NCI-H82 treated with DMSO at 0.1 percent for 48 hours (cell line): ENCODE measurements around the gene PDIA6.

Source experiments
- DNase-seq: peaks from one replicate; lab custom pipeline; 2025; ENCODE audit not compliant: unreplicated experiment; lab: John Stamatoyannopoulos, UW

Gene PDIA6

DNA sequence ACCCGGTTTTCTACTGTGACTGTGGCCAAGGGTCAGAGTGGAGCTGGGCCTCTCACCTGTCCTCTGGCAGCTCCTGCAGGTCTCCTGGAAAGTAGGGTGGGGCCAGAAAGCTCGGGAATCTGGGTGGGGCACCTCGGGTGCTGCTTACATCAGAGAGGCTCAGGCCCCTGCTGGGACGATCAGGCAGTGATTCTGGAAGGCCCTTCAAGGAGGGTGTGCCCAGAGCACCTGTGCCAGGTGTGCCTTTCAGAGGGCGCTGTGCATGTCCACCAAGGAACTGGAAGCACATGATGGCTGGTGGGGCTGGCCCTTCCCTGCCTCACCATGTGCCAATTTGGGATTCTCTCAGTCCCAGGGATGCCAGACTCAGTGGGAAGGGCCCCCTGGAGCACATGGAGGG lies 47.1 kb downstream of the PDIA6 start:
- DNase-seq = no peak

GRCh38 chr2:10764896-10765295 lies 47.7 kb downstream of the PDIA6 start:
- no peak for DNase-seq

DNA sequence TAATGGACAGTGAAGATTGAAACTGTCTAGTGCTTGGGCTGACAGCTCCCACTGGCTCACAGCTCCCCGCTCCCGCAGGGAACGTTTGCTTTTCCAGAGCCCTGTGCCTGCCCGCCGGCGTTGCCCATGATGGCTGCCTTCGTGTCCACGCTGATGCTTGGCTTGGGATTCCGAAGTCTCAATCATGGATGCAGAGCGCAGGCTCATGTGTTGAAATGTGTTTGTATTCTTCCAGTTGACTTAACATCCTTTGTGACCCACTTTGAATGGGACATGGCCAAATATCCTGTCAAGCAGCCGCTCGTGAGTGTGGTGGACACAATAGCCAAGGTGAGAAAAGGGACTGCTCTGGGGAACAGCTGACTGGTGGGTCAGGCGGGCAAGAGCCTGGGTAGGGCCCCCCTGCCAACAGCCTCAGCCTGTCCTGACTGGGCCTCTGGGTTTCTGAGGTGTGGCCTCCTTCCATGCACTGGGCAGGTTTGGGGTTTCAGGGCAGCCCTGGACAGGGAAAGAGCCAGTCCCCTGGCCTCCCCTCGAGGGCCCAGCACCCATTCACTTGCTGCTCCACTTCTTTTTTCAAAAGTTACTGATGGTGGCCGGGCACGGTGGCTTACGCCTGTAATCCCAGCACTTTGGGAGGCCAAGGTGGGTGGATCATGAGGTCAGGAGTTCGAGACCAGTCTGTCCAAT lies 48.3 kb downstream of the PDIA6 start:
- no peak for DNase-seq

- DNase-seq = no peak
Measured at GRCh38 chr2:10763461-10763800, 49.2 kb downstream of the PDIA6 start.

GRCh38 chr2:10762651-10763460 lies 49.7 kb downstream of the PDIA6 start:
- no peak for DNase-seq

DNA sequence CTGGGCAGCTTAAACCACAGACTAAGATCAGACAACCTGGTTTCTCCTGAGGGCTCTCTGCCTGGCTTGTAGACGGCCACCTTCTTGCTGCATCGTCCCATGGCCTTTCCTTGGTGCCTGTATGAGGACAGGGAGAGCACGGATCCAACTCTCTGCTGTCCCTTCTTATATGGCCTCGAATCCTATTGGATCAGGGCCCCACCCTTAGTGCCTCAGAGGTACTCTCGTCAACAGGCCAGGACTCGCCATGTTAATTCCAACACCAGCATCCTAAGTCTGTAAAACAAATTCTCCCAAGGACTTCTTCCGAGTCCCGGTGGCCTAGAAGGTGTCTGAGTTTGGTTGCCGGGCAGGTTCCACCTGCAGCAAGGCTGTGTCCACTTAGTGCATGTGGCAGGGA lies 51.0 kb downstream of the PDIA6 start:
- no peak for DNase-seq

- no peak for DNase-seq
Measured at GRCh38 chr2:10760794-10761504, 51.6 kb downstream of the PDIA6 start.

DNA sequence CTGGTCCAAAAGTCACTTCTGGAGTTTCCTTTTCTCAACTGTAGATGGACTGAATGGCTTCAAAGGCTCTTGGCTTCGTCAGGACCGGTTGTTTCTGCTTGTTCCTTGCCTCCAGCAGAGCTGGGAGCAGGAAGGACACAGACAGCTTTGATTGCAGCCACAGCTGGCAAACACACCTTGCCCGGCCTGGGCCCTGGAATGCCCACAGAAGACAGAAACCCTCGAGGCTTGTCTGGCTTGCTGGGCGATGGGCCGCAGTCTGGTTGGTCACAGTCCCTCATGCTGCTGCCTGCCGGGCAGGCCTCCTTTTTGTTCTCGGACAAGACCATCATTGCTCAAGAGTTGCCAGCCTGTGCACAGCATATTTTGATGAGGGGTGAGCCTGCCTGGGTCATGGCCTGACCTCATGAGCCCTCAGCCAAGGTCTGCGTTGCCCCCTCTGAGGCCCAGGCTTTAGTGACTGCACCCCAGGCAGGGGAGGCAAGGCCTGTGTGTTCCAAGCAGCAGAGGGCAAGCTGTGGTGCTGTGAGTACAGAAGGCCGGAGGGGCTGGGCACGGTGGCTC lies 53.4 kb downstream of the PDIA6 start:
- DNase-seq = no peak

- no peak for DNase-seq
Measured at GRCh38 chr2:10757814-10758286, 54.7 kb downstream of the PDIA6 start.

DNA sequence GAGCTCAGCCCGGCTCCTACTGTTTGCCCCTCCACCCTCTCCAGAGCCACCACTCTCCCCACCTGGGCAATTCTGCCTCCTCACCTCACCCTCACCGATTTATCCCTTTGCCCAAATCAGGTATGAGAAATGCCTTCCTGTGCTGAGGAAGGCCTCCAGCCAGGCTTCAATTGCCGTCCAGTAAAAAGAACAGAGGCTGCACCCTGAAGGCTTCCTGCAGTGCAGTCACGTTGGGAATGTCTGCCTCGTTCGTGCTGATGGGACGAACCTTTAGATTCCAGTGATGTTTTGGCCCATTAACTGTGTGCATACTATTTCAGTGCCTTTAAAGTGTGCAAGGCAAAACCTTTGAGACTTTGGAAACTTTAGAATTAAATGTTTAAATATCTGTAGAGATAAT lies 57.0 kb downstream of the PDIA6 start:
- no peak for DNase-seq

- DNase-seq = no peak
Measured at GRCh38 chr2:10753876-10754275, 58.7 kb downstream of the PDIA6 start.

- no peak for DNase-seq
Measured at GRCh38 chr2:10753156-10753555, 59.4 kb downstream of the PDIA6 start.

DNA sequence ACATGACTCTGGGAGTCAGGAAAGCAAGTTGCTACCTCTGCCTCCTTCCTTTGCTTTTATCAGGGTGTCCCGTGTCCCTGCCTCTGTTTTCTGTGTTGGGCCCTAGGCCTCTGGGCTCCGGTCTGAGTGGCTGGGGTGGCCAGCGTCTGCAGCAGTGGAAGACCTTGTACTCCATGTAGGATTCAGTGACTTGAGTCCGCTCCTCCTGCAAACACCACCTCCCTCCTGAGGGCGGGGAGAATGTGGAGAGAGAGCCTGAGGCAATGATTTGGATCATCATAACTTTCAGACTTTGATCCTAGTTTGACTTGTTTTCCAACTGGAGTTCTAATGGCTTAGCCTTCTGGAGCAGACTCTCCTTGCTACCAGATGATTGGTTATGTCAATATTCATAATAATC lies 60.3 kb downstream of the PDIA6 start:
- no peak for DNase-seq

DNA sequence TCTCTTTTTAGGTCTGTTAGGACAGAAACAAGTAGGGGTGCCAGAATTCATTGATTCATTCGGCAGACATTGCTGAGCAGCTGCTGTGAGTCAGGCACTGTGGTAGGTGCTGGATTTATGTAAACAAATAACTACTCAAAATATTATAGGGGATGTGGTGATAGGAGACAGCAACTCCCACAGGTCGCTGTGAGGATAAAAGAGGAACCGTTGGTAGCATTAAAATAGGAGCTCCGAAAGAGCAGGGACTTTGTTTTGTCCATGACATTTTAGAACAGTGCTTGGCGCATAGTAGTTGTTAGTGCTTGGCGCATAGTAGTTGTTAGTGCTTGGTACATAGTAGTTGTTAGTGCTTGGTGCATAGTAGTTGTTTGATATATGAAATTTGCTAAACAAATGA lies 62.0 kb downstream of the PDIA6 start:
- no peak for DNase-seq

- no peak for DNase-seq
Measured at GRCh38 chr2:10742666-10743065, 69.9 kb downstream of the PDIA6 start.

- DNase-seq = no peak
Measured at GRCh38 chr2:10741139-10741538, 71.4 kb downstream of the PDIA6 start.

DNA sequence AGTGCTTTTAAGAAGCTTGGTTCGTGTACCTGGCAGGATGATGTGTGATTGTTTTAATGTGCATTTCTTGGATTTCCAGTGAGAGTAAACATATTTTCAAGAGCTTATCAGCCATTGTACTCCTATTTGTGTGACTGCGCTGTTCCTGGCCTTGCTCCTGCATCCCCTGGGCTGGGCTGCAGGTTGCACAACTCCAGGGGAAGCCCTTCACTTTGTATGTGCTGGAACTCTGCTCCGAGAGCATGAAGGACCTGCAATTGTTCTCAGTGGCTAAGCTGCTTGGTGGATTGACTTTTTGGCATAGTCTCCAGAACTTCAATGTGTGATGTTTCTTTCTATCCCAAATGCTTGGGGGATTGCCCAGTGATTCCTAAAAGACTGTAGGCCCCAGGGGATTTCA lies 72.4 kb downstream of the PDIA6 start:
- no peak for DNase-seq

GRCh38 chr2:10738192-10738591 lies 74.4 kb downstream of the PDIA6 start:
- DNase-seq = no peak

DNA sequence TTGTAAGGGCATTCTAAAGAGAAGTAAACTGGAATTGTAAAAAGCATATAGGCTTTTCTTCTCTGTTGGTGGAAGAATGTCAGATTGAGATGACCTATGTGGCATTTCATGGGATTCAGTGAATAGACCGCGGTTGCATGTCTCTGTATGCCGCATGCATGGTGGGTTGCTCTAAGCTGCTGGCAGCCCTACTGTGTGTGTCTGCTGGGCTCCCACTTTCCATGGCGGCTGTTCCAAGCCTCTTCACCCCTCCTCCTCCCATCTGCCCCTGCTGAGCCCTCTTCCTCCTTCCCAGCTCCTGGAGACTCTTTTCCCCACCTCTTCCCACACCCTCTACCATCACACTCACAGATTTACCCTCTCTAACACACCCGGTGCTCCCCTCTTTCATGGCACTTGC lies 78.6 kb downstream of the PDIA6 start:
- DNase-seq = no peak

DNA sequence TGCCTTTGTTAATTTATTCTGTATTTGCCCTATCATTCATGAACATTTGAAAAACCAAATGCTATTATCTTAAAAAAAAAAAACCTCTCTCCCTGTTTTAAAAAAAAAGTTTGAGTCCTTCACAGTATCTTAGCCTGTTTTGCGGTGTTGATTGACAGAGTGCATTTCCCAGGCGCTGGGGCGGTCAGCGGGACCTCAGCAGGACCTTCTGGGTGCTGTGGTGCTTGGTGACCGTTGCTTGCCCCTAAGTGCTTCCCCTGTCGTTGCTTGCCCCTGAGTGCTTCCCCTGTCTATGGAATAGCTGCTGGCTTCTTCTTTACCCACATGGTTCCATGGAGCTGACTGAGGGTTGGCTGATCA lies 79.0 kb downstream of the PDIA6 start:
- DNase-seq = no peak
